GM19467 (cell line): Measurements from ENCODE around the gene KLRG1.
A peak's percentile ranks its signal among the peaks of the same experiment; 100 is the strongest.

ENCODE experiments used
- ATAC-seq: cut with Tn5 transposase; IDR thresholded peaks from one replicate; pipeline ENCODE4 v1.9.1; 2021; ENCODE audit warnings: mild to moderate bottlenecking, moderate library complexity; ENCODE audit not compliant: unreplicated experiment

The KLRG1 gene

DNA sequence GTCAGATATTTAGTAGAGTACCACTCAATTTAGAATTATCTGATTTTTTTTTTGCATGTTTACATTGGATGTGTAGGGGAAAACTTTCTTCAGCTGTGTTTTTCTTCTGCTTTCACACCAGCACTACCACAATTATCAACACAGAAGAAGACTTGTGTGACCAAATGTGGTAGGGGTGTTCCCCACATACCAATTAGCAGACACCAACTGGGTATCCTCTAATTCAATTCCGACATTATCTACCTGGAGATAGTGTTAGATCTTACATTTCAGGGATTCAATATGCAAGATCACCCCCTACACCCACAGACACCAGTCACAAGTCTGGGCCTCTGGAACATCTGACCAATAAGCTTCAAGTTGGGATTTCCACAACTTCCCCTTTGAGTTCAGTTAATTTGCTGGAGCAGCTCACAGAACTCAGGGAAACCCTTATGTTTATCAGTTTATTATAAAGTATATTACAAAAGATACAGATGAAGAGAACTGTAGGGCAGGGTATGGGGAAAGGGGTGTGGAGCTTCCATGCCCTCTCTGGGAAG lies 4.1 kb upstream of the KLRG1 start:
- no peak for ATAC-seq

GRCh38 chr12:8987163-8987562 lies 2.2 kb upstream of the KLRG1 start:
- no peak for ATAC-seq

DNA sequence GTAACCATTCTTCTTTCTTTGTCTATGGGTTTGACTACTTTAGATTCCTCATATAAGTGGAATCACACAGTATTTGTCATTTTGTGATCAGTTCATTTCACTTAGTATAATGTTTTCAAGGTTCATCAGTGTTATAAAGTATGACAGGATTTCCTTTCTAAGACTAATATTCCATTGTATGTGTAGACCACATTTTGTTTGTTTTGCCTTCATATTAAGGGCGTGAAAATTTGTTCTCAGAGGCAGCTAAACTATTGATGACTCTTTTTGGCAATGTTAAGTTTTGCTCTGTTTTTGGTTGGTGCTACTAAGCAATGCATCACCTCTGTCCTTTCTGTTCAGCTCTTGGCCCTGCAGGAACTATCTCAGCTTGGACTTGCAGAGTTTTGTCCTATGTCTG lies 1.7 kb upstream of the KLRG1 start:
- ATAC-seq = no peak

DNA sequence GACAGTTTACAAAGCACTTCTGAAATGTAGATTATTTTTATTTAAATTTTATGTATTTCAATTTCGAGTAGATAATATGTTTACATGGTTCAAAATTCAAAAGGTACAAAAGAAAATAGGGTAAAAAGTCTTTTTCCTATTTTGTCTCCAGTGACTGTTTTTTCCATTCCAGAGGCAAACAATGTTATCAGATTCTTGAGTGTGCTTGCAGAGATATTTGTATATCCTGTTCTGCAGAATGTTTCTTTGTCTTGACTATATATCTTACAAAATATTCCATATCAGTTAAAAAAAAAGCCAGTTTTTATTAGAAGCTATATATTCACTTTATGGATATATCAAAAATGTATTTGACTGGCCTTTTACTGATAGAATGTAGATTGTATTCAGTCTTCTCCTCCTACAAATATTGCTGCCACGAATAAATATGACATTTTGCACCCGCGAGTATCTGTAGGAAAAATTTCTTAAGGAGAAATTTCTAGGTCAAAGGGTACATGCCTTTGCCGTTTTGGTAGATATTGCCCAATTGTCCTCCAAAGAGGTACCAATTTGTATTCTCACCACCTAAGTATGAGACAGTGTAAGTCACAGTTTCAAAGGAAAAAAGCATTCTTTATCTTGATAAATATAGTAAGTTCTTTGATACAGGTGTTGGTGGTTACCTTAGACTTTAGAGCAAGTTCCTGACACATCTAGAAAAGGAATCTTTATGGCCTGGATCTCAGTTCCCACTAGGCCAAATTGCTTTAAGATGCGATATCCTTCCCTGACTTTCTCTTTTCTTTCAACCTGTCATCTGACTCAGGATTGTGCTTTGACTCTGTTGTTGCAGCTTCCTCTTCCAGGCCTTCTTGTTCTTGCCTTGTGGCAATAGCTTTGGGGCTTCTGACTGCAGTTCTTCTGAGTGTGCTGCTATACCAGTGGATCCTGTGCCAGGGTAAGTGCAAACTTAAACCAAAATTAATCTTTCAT lies 2.3 kb downstream of the KLRG1 start:
- no peak for ATAC-seq

DNA sequence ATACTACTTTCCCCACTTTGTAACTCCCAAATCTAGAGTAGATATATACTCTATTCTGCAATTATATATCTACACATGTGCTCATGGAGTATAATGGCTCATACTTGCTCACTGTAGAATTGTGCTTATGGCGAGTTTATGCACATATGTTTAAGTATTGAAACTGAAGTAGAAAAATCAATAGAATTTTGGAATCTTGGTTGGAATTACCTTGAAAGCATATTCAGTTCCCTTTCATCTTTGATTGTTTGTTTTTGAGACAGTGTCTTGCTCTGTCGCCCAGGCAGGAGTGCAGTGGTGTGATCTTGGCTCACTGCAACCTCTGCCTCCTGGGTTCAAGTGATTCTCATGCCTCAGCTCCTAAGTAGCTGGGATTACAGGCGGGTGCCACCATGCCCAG lies 4.5 kb downstream of the KLRG1 start:
- no peak for ATAC-seq

DNA sequence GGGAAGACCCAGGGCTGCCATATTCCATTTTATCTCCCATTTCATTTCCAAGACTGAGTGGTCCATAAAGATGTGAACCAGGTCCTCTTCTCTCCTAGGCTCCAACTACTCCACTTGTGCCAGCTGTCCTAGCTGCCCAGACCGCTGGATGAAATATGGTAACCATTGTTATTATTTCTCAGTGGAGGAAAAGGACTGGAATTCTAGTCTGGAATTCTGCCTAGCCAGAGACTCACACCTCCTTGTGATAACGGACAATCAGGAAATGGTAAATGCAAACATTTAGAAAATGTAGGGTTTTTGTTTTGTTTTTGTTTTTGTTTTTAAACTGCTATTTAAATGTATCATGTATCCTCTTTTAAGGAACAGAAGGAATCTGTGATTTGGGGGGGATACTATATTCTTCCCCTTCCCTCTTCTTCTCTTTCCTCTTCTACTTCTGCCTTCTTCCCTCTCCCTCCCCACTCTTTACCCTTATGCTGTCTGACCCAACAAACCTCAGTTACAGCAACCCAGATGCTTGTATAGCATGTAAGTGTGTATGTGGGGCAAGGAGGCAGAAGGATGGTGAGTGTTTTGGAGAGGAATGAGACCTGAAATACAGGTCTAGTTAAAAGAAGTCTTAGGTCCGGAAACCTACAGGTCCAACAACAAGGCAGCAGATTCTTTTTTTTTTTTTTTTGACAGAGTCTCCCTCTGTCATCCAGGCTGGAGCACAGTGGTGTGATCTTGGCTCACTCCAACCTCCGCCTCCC lies 5.9 kb downstream of the KLRG1 start:
- ATAC-seq = no peak

- peak; percentile 75 for ATAC-seq
These were observed 7.5 kb downstream of the KLRG1 start for GRCh38 chr12:8996682-8997405.

DNA sequence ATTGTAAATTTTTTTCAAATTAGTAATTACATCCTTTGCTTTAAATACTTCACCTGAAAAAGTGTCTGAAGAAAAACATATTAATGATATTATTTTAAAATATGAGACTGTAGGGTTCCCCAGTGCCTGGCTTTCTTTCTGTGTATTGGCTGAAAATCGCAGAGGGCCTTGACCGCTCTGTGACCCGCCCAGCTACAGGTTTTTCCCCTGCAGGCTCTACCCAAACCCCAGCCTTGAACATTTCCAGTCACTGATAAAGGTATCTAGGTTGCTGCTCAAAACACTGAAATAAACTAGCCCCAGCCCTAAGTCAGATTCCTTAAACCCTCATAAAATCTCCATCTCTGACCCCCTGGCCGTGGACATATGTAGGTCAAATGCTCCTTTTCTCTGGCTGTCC lies 11.9 kb downstream of the KLRG1 start:
- no peak for ATAC-seq

DNA sequence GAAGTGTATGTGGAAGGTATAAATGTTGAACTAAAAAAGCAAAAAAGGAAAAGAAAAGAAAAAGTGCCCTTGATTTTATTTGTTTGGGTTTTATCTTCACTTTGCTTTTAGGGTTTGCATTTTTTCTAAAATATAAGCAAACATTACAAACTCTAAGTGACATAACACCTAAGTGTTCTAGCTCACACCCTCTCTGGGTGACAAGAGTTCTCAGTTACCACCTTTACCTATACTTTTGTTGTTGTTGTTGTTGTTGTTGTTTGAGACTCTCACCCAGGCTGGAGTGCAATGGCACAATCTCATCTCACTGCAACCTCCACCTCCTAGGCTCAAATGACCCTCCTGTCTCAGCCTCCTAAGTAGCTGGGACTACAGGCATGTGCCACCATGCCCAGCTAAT lies 13.0 kb downstream of the KLRG1 start:
- no peak for ATAC-seq

DNA sequence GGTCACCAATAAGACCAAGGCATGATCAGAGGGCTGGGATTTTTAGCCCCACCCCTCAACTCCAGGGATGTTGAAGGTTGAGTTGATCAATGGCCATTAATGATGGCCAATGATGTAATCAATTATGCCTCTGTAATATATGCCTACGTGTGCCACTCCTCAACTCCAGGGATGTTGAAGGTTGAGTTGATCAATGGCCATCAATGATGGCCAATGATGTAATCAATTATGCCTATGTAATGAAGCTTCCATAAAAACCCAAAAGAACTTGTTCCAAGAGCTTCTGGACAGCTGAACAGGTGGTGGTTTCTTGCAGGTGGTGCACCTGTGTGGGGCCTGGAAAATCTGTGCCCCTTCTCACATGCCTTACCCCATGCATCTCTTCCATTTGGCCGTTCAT lies 33.2 kb downstream of the KLRG1 start:
- no peak for ATAC-seq

GRCh38 chr12:9024512-9024911 lies 35.2 kb downstream of the KLRG1 start:
- no peak for ATAC-seq

- no peak for ATAC-seq
These were observed 38.1 kb downstream of the KLRG1 start for GRCh38 chr12:9027161-9028059.

DNA sequence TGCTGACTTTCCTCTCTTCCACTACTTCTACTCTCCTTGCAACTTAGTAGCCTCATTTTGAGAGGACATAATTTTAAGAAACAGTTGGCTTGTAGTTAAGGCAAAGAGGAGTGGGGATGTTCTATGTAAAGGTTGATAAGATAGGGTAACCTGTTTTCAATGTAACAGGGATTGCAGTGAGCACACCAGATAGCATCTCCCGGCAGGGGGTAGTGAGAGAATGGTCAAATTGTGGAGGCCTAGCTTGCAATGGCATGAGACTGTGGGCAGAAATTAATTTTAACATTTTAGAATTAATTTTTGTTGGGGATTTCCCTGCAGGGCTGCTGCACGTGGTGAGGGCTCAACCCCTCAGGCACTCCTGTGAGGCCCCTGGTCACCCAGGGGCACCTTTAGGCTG lies 41.4 kb downstream of the KLRG1 start:
- ATAC-seq = no peak

GRCh38 chr12:9032202-9032964 lies 43.0 kb downstream of the KLRG1 start:
- no peak for ATAC-seq

GRCh38 chr12:9033265-9033887 lies 44.0 kb downstream of the KLRG1 start:
- no peak for ATAC-seq

- no peak for ATAC-seq
These were observed 44.7 kb downstream of the KLRG1 start for GRCh38 chr12:9034095-9034494.

- no peak for ATAC-seq
These were observed 46.9 kb downstream of the KLRG1 start for GRCh38 chr12:9036227-9036626.

DNA sequence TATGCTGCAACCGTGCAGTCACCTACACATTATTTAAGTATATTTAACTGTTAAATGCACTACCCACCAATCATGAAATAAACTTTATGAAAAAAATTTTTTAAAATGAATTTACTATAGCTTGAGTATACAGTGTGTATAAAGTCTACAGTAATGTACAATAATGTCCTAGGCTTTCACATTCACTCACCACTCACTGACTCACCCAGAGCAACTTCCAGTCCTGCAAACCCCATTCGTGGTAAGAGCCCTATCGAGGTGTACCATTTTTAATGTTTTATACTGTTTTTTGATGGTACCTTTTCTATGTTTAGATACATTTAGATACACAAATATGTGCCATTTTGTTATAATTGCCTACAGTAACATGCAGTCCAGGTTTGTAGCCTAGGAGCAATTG lies 48.1 kb downstream of the KLRG1 start:
- no peak for ATAC-seq

GRCh38 chr12:9039397-9039977 lies 50.1 kb downstream of the KLRG1 start:
- no peak for ATAC-seq
